HG03025 (cell line): ENCODE measurements around the gene CSPG5.

Source experiments
- ATAC-seq: cut with Tn5 transposase; IDR thresholded peaks from one replicate; pipeline ENCODE4 v1.9.1; 2021; ENCODE audit warnings: mild to moderate bottlenecking, moderate library complexity; ENCODE audit not compliant: unreplicated experiment, low FRiP score

The CSPG5 gene

GRCh38 chr3:47588053-47588452 lies 9.4 kb upstream of the CSPG5 start:
- ATAC-seq, result no peak

- no peak for ATAC-seq
Measured at GRCh38 chr3:47586746-47587145, 8.1 kb upstream of the CSPG5 start.

GRCh38 chr3:47583320-47584075 lies 4.8 kb upstream of the CSPG5 start:
- ATAC-seq, result no peak

DNA sequence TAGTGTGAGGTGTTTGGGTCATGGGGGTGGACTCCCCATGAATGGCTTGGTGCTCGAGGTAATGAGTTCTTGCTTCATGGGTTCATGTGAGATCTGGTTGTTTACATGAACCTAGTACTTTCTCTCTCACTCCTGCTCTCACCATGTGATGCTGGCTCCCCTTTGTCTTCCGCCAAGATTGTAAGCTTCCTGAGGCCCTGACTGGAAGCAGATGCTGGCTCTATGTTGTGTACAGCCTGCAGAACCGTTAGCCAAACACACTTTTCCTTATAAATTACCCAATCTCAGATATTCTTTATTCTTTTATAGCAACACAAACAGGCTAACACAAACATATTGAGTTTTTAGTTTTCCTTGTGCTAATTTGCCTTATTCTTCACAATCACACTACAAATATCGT lies 3.2 kb upstream of the CSPG5 start:
- no peak for ATAC-seq

DNA sequence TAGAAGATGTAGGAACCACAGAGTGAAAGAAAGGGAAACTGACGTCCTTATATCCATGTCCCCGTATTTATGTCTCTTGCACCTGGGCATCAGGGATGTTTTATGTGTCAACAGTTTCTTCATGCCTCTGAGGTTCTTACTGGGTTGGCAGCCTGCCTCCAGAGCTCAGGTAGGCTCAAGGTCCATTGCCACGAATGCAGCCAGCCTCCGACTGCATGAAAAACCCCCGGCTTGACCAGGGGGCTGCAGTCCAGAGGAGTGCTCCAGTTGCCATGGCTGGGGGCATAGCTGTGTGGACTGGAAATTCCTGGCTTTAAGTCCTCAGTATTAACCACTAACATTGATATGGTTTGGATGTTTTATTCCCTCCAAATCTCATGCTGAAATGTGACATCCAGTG lies 2.8 kb upstream of the CSPG5 start:
- ATAC-seq, result no peak

- no peak for ATAC-seq
Measured at GRCh38 chr3:47580481-47580880, 1.8 kb upstream of the CSPG5 start.

GRCh38 chr3:47579875-47580274 lies 1.2 kb upstream of the CSPG5 start:
- no peak for ATAC-seq

DNA sequence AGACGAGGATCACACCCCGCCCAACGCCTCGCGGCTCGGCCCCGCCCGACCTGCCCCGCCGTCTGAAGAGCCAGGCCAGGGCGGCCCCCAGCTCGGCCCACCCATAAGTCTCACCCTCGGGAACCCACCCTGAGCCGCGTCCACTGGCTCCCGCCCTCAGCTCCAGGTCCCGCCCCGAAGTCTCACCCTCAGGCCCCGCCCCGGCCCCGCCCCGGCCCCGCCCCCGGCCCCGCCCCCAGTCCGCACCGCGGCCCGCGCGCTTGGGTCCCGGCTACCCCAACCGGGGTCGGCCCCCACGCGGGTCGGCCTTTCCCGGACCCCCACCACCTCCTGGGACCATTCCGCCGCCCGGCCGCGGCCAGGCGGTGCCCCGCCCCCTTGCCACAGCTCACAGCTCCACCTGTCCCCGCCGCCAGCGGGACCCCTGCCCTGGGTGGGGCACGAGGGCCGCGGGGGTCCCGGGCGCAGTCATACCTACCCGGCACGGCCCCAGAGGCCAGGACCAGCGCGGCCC lies 489 bp downstream of the CSPG5 start:
- no peak for ATAC-seq

GRCh38 chr3:47577583-47578118 lies 1.0 kb downstream of the CSPG5 start:
- no peak for ATAC-seq

DNA sequence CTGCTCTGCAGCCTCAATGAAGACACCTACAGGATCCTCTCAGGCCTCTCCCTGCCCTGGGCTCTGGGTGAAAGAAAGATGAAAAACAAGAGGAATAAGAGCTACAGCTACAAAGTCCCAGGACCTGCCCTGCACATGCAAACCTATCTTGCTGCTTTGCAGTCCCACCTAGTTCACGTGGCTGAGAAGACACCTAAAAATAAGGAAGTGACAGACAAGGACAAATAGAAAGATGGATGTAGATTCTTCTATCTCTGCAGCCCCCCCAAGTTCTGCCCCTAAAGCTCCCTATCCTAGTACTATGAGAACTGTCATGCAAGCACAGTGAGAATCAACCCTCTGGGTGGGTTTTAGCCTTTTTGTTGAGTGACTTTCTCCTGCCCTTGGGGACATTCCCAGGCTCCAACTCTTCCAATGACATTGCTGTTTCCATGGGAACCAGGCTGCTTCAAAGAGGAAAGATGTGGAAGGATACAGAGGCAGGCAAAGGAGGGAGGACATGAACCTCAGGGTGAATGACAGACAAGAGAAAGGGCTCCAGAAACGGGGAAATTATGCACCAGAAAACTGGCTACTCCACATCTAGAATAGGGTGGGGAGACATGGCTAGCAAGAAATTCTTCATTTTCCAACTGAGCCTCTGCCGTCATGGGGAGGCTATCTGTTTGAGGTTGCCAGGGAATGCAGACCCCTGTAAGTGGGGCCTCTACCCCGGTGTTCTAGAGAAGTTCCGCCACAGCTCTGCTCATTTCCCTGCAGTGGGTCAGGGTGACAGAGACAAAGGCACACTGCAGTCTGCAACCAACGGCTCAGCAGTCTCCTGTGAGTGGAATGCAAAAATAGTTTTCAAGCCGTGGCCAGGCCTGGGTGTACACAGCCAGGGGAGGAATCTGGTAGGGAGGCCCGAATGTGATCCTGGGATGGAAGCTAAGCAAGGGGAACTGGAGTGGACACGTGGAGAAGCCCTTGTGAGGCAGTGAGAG lies 5.2 kb downstream of the CSPG5 start:
- ATAC-seq, result no peak

- no peak for ATAC-seq
Measured at GRCh38 chr3:47571391-47572175, 7.1 kb downstream of the CSPG5 start.

DNA sequence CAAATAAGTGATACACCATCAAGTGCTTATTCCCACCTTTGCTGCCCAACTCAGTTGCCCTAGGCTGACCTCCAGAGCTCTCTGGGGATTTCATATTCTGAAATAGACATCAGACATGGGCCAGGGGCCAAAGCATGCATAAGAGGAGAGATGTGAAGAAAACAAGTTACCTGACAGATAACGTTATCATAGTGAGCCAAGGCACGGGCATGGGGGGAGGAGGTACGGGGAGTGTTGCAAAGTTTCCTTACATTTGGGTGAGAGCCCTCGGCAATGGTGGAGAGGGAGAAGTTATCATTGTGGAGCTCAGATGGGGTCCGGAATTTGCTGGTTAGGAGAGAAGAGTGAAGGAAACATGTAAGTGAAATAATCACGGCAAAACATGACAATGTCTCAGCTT lies 9.8 kb downstream of the CSPG5 start:
- ATAC-seq, result no peak

DNA sequence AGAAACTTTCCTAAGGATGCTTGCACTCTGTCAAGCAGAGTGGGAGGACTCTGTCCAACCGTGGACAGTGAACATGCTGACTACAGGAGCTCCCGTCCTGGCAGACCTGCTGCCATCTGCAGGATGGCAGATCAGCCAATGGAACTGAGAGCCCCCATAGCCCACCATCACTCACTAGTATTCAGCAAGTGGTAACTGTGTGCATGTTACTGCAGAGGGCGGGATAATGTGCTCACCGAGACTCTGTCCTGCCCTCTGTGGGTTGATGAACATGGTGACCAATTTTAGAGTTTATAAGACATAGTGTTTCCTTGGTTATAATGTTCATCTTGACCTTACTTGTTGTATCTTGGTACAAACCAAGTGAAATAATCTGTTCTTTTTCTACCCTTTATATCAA lies 11.5 kb downstream of the CSPG5 start:
- no peak for ATAC-seq

- no peak for ATAC-seq
Measured at GRCh38 chr3:47566667-47567066, 12.0 kb downstream of the CSPG5 start.

DNA sequence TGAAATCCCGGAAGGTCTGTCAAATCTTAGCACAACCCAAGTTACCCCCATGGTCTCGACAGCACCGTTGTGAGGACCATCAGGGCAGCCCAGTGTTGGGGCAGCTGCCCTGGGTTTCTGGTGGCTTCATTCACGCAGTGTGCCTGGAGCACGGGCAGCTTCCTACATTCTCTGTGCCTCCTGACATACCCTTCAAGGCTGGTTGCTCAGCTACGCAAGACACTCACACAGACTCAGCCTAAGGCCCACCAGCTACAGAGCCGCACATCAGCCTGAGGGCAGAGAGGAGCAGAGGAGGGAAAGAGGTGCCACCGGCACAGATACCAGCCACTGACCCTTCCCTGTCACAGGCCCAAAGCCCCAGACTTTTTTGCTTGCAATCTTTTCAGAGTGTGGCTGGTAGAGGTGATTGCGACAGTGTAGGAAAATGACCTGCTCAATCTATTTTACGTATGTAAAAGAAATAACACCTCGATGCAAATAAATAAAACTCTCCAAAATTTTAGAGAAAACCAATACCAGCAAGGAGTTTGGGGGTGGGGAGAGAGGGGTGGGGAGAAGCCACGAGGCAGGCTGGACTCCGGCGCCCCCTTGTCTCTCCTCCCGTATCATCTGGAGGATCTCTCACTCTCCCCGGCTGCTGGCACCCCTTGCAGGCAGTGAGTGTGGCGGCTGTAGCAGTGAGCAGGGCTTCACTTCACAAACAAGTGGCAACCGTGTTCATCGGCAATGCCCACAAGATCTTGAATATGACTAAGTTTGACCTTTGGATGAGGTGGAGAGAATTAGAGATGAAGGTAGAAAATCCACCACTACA lies 12.7 kb downstream of the CSPG5 start:
- no peak for ATAC-seq

DNA sequence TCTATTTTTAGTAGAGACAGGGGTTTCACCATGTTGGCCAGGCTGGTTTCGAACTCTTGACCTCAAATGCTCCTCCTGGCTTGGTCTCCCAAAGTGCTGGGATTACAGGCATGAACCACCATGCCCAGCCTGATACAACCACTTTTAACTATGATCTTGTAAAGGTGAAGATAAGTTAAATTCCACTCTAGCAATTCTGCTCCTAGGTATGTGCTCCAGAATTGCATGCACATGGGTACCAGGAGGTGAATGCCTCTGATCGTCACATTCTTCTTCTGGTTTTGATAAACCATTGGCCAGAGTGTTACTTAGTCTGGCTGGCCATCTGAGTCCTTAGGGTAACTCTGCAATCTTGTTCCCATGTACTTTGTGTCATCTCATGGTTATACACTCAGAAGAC lies 22.3 kb downstream of the CSPG5 start:
- ATAC-seq, result no peak

DNA sequence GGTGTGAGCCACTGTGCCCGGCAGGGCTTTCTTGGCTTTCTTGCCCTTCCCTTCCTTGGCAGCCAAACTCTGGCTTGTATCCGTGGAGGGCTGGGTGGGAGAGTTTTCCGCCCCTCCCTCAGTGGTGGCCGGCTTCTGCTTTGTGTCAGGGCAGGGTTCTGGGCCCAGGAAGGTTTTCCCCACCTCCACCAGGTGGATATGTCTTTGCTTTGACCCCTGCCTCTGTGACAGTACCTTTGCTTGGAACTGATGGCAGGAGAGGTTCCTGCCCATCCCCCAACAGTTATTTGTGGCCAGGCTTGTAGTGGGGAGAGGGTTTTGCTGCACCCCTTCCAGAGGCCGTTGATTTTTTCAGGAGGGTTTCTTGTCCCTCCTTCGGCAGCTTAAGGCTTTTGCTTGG lies 24.3 kb downstream of the CSPG5 start:
- ATAC-seq, result no peak

GRCh38 chr3:47553407-47553806 lies 25.3 kb downstream of the CSPG5 start:
- ATAC-seq, result no peak

- no peak for ATAC-seq
Measured at GRCh38 chr3:47542471-47543173, 36.0 kb downstream of the CSPG5 start.
